Activated CD4-positive, alpha-beta T cell treated with anti-CD3 and anti-CD28 coated beads for 36 hours (primary cell): ENCODE measurements around the gene SPATA18. TPM values are rescaled to one million over a fixed set of nuclear protein-coding genes. Genes with fewer than 3 reads are reported as not detected.

ENCODE experiments used
- total RNA-seq, 2 experiments: library from RNA; stranded (reverse); gene quantifications; one replicate each; pipeline ENCODE4 v1.2.3, GENCODE V29; 2021

Gene SPATA18
- total RNA-seq, 2 experiments from 2014 or later = 0.27 to 0.39 TPM

Other genes starting within 250 kb of the SPATA18 start
- 10 to 100 TPM; 31.2 to 41.2 TPM for gene DCUN1D4, start 208.2 kb upstream of the SPATA18 start, total RNA-seq
- under 1 TPM; 0.14 to 0.16 TPM for gene LRRC66, start 30.9 kb upstream of the SPATA18 start, total RNA-seq
- 10 to 100 TPM; 12.0 to 14.1 TPM for gene SGCB, start 13.0 kb upstream of the SPATA18 start, total RNA-seq